ENCODE results near the gene NPTN.
"Not testable (repeated sequence)": the region's sequence is repeated elsewhere in the genome, so short reads cannot be mapped to it uniquely, and the experiment has no call there.

The NPTN gene

DNA sequence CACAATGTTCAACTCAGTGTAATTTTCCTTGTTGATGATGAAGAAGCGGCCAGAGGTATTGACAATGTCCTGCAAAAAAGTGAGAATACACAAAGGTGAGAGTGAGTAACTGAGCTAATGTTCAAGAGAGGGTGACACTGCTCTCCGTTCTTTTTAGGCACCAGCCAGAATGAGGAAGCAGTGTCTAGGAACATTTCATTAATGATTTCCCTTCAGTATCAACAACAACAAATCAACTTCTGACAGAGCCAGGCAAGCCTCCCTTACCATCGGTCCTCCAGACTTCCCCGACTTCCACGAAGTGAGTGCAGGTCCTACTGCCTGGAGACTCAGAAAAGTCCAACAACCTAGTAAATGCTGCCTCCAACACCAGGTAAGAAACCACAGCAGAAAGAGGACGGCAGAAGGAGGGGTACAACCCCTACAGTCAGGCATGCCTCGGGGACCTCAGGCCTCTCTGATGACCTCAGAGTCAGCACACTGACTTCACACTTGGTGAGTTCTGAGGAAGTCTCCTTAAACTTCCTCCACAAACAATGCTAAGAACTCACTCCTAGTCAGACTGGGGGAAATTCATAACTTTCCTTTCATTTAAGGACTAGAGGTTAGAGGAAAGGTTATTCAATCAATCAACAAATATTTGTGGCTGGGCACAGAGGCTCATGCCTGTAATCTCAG is 62.7 kb downstream of the NPTN start:
- DNase-seq (ENCODE audit: low read depth) = no peak

DNA sequence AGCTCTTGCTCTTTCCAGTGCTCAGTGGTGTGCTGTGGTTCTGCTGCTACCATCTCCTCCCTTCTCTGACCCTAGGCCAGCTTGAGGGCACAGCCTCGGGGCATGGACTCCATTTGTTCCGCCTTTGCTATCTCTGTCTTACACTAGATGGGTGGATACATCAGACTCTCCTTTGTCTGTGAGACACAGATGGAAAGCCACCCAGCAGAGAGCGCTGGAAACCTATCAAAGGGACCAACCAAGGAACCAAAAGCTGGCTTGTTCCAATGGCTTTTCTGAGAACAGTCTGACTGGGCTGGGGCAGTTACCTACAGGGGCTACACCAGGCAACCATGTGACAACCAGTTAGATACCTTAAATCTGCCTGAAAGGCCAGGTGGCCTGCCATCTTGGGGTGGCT is 63.8 kb downstream of the NPTN start:
- DNase-seq (ENCODE audit: low read depth) = no peak

DNA sequence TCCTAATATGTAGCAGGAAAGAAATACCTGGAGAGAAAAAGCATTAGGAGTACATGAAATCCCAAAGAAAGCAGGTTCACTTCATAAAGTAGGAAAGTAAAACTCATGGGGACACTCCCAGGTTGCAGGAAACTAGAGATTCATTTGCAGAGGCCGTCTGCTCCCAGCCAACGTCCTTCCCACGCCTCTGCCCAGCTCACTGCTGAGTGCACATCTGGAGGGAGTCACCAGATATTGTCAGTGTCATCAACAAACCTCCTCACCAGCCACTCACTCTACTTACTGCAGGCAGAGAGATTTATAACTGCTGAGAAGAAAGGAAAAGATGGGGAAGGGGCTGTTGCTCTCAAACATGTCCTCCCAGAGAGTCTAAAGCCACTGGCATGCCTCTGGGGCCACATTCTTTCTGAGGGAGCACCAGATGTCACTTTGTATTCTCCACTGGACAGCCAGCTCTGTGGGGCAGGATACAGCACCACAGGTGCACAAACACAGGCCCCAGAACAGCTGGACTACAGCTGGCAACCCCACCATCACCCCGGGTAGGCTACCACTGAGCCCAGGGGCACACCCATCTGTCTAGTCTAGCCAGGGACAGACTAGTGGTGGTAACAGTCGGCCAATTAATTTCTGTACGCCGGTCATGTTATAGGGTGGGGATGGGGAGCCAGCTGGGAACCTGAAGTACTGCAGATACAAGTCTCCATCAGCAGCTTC is 64.5 kb downstream of the NPTN start:
- DNase-seq (ENCODE audit: low read depth) = no peak

DNA sequence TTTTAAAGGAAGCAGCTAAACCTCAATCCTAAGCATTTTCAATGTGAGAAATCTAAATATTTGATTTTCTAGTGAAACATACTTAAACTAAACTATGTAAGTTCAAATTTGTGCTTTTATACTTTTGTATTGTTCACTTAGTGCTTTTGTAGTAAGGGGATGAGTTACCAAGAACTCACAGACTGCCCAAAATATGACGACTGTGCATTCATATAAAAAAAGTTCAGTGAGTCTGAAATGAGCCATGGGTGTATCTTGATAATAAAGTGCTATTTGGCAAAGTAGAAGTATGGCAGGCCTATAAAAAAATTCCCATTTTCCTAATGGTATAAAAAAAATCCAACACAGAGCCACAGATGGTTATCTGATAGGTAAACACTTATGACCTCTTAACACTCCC is 66.2 kb downstream of the NPTN start:
- no peak for DNase-seq (ENCODE audit: low read depth)

DNA sequence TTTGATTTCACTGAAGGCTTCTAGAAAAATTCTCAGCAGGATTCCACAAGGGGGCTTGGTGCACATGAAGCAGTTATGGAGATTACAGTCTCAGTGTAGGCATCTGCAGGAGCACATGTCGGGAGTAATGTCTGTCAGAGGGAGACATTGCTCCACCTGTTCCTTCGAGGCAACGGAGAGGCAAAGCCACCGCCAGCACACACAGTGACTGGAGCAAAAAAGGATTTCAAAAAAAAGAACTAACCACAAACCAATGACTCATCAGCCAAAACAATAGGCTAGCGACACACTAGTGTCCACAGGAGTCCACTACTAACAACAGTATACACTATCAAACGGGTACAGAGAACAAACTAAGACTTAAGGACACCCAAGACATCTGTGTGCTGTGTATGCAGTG is 68.9 kb downstream of the NPTN start:
- DNase-seq (ENCODE audit: low read depth) = no peak

DNA sequence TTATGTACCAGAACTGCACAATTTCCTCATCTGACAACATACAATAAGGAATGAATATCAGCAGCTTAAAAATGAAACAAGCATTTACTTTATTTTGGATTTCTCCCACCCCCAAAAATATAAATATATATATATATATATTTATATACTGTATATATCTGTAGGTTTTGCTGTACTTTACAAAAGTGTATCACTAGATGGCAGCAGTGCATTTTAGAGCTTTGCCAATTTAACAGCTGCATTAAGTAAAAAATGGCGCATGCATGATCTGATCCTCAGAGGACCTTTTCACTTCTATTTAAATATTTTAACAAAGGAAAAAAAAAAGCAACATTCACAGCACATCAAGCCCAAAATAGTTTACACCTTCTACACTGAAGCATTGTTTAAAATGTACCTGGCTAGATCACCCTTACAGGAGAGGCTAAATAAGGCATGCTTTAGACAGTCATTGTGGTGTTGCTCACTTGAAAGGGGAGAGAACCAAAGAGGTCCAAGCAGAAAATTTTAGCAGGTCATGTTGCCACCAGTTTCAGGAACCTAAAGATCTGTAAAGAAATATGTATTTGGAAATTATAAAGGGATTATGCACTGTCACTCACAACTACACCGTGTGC is 72.6 kb downstream of the NPTN start:
- DNase-seq (ENCODE audit: low read depth) = no peak

DNA sequence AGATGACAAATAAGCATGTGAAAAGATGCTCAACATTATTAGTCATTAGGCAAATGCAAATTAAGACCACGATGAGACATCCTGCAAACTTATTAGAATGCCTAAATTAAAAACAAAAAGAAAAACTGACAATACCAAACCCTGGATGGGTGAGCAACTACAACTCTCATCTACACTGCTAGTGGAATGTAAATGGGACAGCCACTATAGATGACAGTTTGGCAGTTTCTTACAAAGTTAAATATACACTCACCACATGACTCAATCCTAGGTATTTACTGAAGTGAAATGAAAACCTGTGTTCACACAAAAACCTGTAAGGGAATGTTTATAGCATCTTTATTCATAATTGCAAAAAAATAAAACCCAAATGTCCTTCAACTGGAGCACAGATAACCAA is 74.7 kb downstream of the NPTN start:
- no peak for DNase-seq (ENCODE audit: low read depth)

DNA sequence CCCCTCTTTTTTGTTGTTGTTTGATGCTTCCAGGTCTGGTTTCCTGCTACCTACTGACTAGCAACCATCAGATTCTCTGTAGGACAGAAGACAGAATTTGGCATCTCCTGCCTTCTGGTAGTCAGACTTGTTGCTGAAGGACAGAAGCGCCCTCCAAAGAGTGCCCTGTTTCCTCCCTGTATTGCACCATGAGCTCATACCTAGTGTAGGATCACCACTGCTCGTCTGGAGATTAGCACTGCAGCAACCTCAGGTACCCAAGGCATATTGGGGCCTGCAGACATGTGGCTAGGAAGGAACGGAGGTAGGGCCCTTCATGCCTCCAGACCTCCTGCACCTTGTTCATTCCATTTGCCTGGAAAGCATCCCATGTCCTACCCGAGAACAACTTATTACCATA is 78.1 kb downstream of the NPTN start:
- DNase-seq (ENCODE audit: low read depth) = no peak

DNA sequence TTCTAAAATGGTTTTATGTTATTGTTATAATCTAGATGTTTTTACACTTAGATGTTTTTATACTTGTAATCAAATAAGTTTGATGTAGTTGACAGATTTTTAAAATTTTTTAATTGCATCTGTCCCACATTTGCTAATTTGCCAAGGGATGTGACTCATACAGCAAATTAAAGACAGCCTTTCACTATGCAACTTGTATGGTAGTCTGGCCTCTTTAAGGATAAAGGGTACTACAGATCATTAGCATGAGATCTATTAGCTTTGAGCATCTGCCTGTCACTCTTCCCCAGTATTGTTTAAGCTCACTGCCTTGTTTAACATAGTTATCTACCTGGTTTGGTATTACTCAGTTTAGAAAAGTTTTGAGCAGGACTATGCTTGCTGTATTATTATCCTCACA is 83.0 kb downstream of the NPTN start:
- DNase-seq (ENCODE audit: low read depth) = no peak

DNA sequence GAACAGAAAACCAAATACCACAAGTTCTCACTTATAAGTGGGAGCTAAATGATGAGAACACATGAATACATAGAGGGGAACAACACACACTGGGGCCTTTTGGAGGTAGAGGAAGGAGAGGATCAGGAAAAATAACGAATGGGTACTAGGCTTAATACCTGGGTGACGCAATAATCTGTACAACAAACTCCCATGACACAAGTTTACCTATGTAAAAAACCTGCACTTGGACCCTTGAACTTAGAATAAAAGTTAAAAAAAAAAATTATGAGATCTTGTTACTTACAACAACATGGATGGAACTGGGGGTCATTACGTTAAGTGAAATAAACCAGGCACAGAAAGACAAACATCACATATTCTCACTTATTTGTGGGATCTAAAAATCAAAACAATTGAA is 84.3 kb downstream of the NPTN start:
- not testable (repeated sequence) for DNase-seq (ENCODE audit: low read depth)

DNA sequence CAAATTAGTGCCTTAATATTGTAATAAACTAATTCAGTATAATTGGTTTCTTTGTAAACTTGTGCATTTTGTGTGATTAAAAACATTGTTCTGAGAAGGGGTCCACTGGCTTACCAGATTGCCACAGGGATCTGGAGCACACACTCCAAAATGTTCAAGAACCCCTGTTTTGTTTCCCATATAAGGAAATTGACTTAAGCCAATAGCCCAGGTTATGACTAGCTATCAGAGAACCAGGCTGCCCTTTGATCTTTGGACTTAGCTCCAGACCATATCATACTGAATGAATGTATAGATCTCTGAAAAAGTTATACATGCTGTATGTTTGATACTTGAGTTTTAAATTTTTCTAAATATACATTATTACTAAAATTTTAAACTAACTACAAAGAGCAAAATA is 91.7 kb downstream of the NPTN start:
- DNase-seq (ENCODE audit: low read depth) = no peak

DNA sequence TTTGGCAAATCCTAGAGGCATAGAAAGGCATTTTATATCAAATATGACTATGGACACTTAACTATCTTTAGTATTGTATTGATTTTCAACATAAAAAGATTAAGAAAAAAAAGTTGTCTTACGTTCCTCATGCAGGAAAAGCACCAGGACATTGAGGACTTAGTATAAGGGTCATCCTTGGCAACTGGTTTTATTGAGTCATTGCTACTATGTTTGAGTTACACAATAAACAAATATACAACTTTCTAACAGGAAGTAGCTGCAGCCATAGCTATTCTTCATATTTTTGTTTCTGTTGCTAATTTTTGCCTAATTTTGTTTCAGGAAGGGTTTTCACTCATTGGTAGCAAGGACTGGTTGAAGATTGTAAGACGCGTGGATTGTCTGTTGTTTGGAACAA is 93.0 kb downstream of the NPTN start:
- no peak for DNase-seq (ENCODE audit: low read depth)

DNA sequence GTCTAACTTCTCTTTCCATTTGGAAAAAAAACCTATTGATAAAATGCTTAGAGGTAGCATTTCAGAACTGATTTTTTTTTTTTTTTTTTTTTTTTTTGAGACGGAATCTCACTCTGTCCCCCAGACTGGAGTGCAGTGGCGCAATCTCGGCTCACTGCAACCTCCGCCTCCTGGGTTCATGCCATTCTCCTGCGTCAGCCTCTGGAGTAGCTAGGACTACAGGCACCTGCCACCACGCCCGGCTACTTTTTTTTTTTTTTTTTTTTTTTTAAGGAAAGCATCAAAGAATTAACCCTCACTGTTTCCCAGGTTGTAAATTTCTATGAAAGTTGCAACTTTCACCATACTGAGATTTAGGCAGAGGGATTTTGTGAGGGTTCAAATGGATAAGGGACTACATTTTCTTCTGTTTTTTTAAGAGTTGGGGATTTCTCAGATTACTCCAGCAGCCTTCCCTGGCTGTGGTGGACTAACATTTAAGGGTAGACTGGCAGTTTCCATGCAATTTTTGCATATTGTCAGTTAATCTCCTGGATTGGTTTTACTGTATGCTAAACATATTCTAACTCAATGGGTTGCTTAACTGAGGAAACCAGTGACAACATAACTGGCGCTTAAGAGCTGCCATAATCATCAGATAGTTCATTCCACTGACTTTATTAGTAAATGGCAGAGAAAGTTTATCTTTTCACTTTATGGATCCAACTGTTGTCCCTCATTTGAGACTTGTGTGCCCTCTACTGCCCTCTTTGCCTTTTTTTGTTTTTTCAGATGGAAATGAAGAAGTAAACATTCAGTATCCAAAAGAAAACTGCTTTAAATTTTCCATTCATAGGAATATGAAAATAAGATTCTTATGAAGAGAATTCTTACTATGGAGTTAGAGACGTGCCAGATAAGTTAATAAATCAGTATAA is 93.7 kb downstream of the NPTN start:
- no peak for DNase-seq (ENCODE audit: low read depth)

DNA sequence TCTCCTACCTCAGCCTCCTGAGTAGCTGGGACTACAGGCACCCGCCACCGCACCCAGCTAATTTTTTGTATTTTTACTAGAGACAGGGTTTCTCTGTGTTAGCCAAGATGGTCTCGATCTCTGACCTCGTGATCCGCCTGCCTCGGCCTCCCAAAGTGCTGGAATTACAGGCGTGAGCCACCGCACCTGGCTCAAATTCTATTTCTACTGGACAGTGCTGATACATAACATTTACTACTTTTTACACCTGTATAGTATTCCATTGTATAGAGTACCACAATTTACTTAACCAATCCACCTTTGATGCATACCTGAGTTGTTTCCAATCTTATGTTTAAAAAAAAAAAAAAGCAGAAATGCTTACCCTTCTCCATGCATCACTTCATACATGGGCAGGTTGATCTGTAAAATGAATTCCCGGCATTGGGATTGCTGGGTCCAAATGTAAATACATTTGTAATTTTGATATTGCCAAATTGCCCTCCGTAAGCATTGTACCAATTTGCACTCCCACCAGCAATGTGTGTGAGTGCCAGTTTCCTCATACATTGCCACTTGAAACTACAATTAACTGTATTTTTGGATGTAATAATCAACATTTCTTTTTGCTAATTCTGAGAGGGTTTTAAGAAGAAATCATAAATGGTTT is 94.5 kb downstream of the NPTN start:
- no peak for DNase-seq (ENCODE audit: low read depth)

DNA sequence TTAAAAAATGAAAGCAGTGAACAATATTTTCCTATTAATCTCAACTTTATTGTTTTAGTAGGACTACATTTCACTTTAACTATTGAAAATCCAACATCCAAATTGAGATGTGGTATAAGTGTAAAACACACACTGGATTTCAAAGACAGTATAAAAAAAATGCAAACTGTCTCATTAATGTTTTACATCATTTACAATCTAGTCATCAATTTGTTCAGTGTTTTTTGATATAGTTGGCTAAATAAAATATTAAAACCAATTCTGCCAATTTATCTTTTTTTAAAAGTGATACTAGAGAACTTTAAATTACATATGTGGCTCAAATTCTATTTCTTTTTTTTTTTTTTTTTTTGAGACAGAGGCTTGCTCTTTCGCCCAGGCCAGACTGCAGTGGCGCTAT is 95.1 kb downstream of the NPTN start:
- DNase-seq (ENCODE audit: low read depth) = no peak

DNA sequence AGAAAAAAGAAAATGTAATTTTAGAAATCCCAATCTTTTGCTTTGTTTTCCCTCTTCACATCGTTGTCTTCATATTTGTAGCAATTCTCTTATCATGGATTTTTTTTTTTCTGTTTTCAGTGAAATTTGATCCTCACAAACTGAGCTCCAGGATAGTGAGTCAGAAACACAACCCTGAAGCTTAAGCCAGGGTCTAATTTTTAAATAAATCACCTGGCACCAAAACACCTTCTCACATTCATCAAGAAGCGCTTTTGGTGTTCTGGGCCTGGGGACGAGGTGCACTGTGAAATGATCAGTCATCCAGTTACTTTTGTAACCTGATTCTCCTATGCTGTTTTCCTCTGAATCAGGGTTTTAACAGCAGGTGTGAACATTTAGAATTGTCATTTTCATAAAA is 102.5 kb downstream of the NPTN start:
- no peak for DNase-seq (ENCODE audit: low read depth)

DNA sequence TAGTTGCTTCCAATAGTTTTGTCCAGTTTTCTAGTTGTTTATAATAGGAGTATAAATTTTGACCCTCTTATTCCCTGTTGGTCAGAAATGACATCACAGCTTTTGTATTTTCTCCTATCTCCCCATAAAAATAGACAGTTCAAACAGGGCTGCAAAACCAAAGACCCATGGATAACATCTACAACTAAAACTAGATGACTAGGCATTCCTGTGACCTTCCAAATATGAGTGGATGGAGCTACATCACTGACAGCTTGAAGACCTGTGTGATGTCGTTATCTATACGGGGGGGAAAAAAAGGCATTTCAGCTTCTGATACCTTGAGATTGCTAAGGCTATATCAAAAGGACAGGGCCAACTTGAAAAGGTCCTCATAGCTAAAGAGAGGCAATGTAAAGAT is 105.6 kb downstream of the NPTN start:
- no peak for DNase-seq (ENCODE audit: low read depth)

DNA sequence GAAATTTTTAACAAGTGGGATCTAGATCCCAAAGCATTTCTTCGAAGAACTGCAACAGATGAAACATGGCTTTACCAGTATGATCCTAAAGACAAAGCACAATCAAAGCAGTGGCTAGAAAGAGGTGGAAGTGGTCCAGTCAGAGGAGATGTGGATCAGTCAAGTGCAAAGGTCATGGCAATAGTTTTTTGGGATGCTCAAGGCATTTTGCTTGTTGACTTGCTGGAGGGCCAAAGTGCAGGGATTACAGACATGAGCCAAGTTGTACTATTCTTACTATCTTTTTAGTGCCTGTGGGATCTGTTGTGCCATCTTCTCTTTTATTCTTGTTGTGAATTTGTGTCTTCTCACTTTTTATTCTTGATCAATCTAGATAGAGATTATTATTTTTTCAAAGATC is 108.3 kb downstream of the NPTN start:
- DNase-seq (ENCODE audit: low read depth) = no peak

DNA sequence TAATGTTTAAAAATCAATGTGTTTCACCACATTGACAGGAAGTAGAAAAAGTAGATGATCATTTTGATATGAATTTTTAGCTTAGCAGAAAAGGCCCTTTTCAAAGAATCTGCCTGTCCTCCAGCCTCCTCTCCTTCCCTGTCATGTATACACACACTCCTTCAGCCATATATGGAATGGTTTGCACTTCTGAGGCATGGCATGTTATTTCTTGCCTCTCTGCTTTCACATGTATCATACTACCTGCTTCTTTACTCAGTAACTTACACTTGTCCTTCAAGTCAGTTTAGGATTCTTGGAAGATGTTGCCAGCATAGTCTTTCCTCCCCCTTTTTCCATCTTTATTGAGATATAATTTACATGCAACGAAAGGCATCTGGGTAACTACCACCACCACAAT is 111.2 kb downstream of the NPTN start:
- no peak for DNase-seq (ENCODE audit: low read depth)

DNA sequence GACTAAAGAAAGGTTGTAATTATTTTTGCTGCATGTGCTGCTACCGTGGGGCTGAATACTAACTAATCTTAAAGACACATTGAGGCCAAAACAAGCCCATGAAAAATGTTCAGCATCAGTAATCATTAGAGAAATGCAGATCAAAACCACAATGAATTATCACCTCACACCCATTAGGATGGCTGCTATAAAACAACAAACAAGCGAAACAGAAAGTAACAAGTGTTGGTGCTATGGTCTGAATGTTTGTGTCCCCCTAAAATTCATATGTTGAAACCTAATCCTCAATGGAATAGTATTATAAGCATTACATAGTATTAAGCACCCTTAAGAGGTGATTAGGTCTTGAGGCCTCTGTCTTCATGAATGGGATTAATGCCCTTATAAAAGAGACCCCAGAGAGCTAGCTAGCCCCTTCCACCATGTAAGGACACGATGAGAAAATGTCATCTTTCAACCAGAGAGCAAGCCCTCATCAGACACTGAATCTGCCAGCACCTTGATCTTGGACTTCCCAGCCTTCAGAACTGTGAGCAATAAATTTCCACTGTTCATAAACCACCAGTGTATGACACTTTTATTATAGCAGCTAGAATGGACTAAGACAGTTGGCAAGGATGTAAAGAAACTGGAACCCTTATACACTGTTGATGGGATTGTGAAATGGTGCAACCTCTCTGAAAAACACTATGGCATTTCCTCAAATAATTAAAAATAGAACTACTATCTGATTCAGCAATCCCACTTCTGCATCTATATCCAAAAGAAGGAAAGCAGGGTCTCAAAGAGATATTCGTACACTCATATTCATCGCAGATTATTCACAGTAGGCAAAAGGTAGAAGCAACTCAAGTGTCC is 114.1 kb downstream of the NPTN start:
- no peak for DNase-seq (ENCODE audit: low read depth)
